IgD-negative memory B cell (primary cell): ENCODE results near the gene PILRB. TPM values are rescaled to one million over a fixed set of nuclear protein-coding genes. Genes with fewer than 3 reads are reported as not detected.
"Not testable (repeated sequence)": the region's sequence is repeated elsewhere in the genome, so short reads cannot be mapped to it uniquely, and the experiment has no call there.

ENCODE experiments used
- H3K27ac Mint-ChIP-seq, 3 donors: one replicate each; pipeline ENCODE4 v1.8.0; 2020 to 2022; ENCODE audit warnings: mild to moderate bottlenecking in 3 of 3, mixed read lengths in 3 of 3, moderate library complexity in 1 of 3
- H3K27me3 Mint-ChIP-seq: one replicate; pipeline ENCODE4 v1.8.0; 2021; ENCODE audit warnings: mixed read lengths
- H3K36me3 Mint-ChIP-seq: one replicate; pipeline ENCODE4 v1.8.0; 2020; ENCODE audit warnings: mild to moderate bottlenecking, mixed read lengths
- H3K4me1 Mint-ChIP-seq, 3 donors: one replicate each; pipeline ENCODE4 v1.8.0; 2020 to 2022; ENCODE audit warnings: mixed read lengths in 3 of 3, mild to moderate bottlenecking in 1 of 3
- H3K4me3 Mint-ChIP-seq, 4 donors: one replicate each; pipeline ENCODE4 v1.8.0; 2020 to 2022; ENCODE audit warnings: mild to moderate bottlenecking in 4 of 4, mixed read lengths in 4 of 4, moderate library complexity in 3 of 4
- H3K9me3 Mint-ChIP-seq, 3 donors: one replicate each; pipeline ENCODE4 v1.8.0; 2020 to 2021; ENCODE audit warnings: mixed read lengths in 3 of 3, mild to moderate bottlenecking in 1 of 3
- polyA plus RNA-seq: library from polyadenylated mRNA; unstranded; fragments of 300-500 nt; fragmentation: Illumina TruSeq; gene quantifications from one replicate; pipeline ENCODE4 v1.2.3, GENCODE V29; 2021

Gene PILRB
- polyA plus RNA-seq, 1 donor from 2014 or later, result 14.3 TPM

- no peaks in the 10 kb centered on the region for H3K9me3 Mint-ChIP-seq
- peaks cover 4% of the 10 kb centered on the region for H3K36me3 Mint-ChIP-seq
- H3K4me3 Mint-ChIP-seq, result no peak overlapping the region
- H3K4me1 Mint-ChIP-seq, result peaks cover 11 to 21% (median 20%) of the 10 kb centered on the region in 3 donors
- no peak overlapping the region for H3K27ac Mint-ChIP-seq
- H3K27me3 Mint-ChIP-seq, result no peaks in the 10 kb centered on the region
Measured at GRCh38 chr7:100378114-100378755, 20.3 kb downstream of the PILRB start.

GRCh38 chr7:100380196-100380595 is 22.3 kb downstream of the PILRB start:
- H3K4me3 Mint-ChIP-seq, result peak overlapping the region in 1 of 4 donors; percentile 46
- H3K9me3 Mint-ChIP-seq, result no peaks in the 10 kb centered on the region
- no peaks in the 10 kb centered on the region for H3K27me3 Mint-ChIP-seq
- peaks cover 12 to 16% (median 14%) of the 10 kb centered on the region in 3 donors for H3K4me1 Mint-ChIP-seq
- peak overlapping the region in 1 of 3 donors; percentile 24 for H3K27ac Mint-ChIP-seq
- peaks cover 2% of the 10 kb centered on the region for H3K36me3 Mint-ChIP-seq

- not testable (repeated sequence) for H3K4me3 Mint-ChIP-seq, H3K9me3 Mint-ChIP-seq, H3K36me3 Mint-ChIP-seq, H3K27ac Mint-ChIP-seq, H3K27me3 Mint-ChIP-seq
- peaks cover 8 to 16% (median 10%) of the 10 kb centered on the region in 3 donors for H3K4me1 Mint-ChIP-seq
Measured at GRCh38 chr7:100381531-100382233, 23.8 kb downstream of the PILRB start.

- H3K27me3 Mint-ChIP-seq, H3K9me3 Mint-ChIP-seq, H3K36me3 Mint-ChIP-seq: not testable (repeated sequence)
- Mint-ChIP-seq H3K27ac (peak overlapping the region in 1 of 3 donors; percentile 32), H3K4me1 (peaks cover 8 to 16% (median 10%) of the 10 kb centered on the region in 3 donors), H3K4me3 (peak overlapping the region in 1 of 4 donors; percentile 9)
Measured at GRCh38 chr7:100382234-100382853, 24.4 kb downstream of the PILRB start.

- Mint-ChIP-seq H3K4me1 (peaks cover 8 to 13% (median 10%) of the 10 kb centered on the region in 3 donors), H3K27me3 (no peaks in the 10 kb centered on the region), H3K4me3 (no peak overlapping the region), H3K9me3 (no peaks in the 10 kb centered on the region), H3K27ac (peak overlapping the region in 1 of 3 donors; percentile 17), H3K36me3 (no peaks in the 10 kb centered on the region)
Measured at GRCh38 chr7:100384628-100385294, 26.8 kb downstream of the PILRB start.

- H3K4me1 Mint-ChIP-seq, result peaks cover 8 to 11% (median 8%) of the 10 kb centered on the region in 3 donors
- H3K9me3 Mint-ChIP-seq, result no peaks in the 10 kb centered on the region
- H3K36me3 Mint-ChIP-seq, result no peaks in the 10 kb centered on the region
- peaks cover 2% of the 10 kb centered on the region for H3K27me3 Mint-ChIP-seq
- no peak overlapping the region for H3K4me3 Mint-ChIP-seq
- no peak overlapping the region for H3K27ac Mint-ChIP-seq
Measured at GRCh38 chr7:100386940-100387339, 29.0 kb downstream of the PILRB start.

GRCh38 chr7:100387695-100388094 is 29.8 kb downstream of the PILRB start:
- H3K9me3 Mint-ChIP-seq, result no peaks in the 10 kb centered on the region
- H3K4me1 Mint-ChIP-seq, result peaks cover 8 to 13% (median 11%) of the 10 kb centered on the region in 3 donors
- no peaks in the 10 kb centered on the region for H3K36me3 Mint-ChIP-seq
- H3K4me3 Mint-ChIP-seq, result no peak overlapping the region
- H3K27me3 Mint-ChIP-seq, result peaks cover 3% of the 10 kb centered on the region
- H3K27ac Mint-ChIP-seq, result no peak overlapping the region

- Mint-ChIP-seq H3K27ac (no peak overlapping the region), H3K9me3 (no peaks in the 10 kb centered on the region), H3K4me3 (no peak overlapping the region), H3K36me3 (peaks cover 4% of the 10 kb centered on the region), H3K4me1 (peaks cover 16 to 18% (median 16%) of the 10 kb centered on the region in 3 donors), H3K27me3 (peaks cover 5% of the 10 kb centered on the region)
Measured at GRCh38 chr7:100389437-100390088, 31.6 kb downstream of the PILRB start.

- Mint-ChIP-seq H3K4me1 (peaks cover 11 to 13% (median 11%) of the 10 kb centered on the region in 3 donors), H3K4me3 (no peak overlapping the region), H3K27me3 (peaks cover 5% of the 10 kb centered on the region), H3K27ac (no peak overlapping the region), H3K9me3 (no peaks in the 10 kb centered on the region), H3K36me3 (peaks cover 4% of the 10 kb centered on the region)
Measured at GRCh38 chr7:100390286-100391009, 32.5 kb downstream of the PILRB start.

GRCh38 chr7:100393233-100393905 is 35.5 kb downstream of the PILRB start:
- Mint-ChIP-seq H3K36me3 (peaks cover 4% of the 10 kb centered on the region), H3K4me3 (peak overlapping the region in 2 of 4 donors; percentile 56 to 57), H3K27me3 (peaks cover 5% of the 10 kb centered on the region), H3K9me3 (no peaks in the 10 kb centered on the region), H3K4me1 (peaks cover 23 to 27% (median 26%) of the 10 kb centered on the region in 3 donors), H3K27ac (no peak overlapping the region)

GRCh38 chr7:100394077-100394476 is 36.2 kb downstream of the PILRB start:
- H3K27ac Mint-ChIP-seq, result no peak overlapping the region
- H3K4me3 Mint-ChIP-seq, result no peak overlapping the region
- peaks cover 4% of the 10 kb centered on the region for H3K36me3 Mint-ChIP-seq
- H3K4me1 Mint-ChIP-seq, result peaks cover 23 to 31% (median 30%) of the 10 kb centered on the region in 3 donors
- H3K9me3 Mint-ChIP-seq, result no peaks in the 10 kb centered on the region
- peaks cover 5% of the 10 kb centered on the region for H3K27me3 Mint-ChIP-seq

GRCh38 chr7:100396421-100396982 is 38.6 kb downstream of the PILRB start:
- H3K9me3 Mint-ChIP-seq, result no peaks in the 10 kb centered on the region
- peaks cover 8% of the 10 kb centered on the region for H3K36me3 Mint-ChIP-seq
- H3K4me1 Mint-ChIP-seq, result peaks cover 23 to 35% (median 30%) of the 10 kb centered on the region in 3 donors
- H3K27me3 Mint-ChIP-seq, result peaks cover 3% of the 10 kb centered on the region
- peak overlapping the region; percentile 70 to 93 (median 72) for H3K27ac Mint-ChIP-seq
- H3K4me3 Mint-ChIP-seq, result peak overlapping the region; percentile 21 to 89 (median 76)

- Mint-ChIP-seq H3K4me1 (peaks cover 24 to 35% (median 29%) of the 10 kb centered on the region in 3 donors), H3K36me3 (peaks cover 12% of the 10 kb centered on the region), H3K27me3 (peaks cover 2% of the 10 kb centered on the region), H3K9me3 (no peaks in the 10 kb centered on the region), H3K4me3 (peak overlapping the region in 1 of 4 donors; percentile 89), H3K27ac (peak overlapping the region; percentile 70 to 87 (median 72))
Measured at GRCh38 chr7:100397315-100398081, 39.6 kb downstream of the PILRB start.
